ENCODE data around the gene ELAVL1. TPM values are rescaled to one million over a fixed set of nuclear protein-coding genes. Genes with fewer than 3 reads are reported as not detected.

Gene ELAVL1
- total and polyA plus RNA-seq, 9 of the 15 experiments (the other 6 are each of a cell fraction or from before 2014, with no cell fraction given), result 4.3 to 172 (median 69.2) TPM

DNA sequence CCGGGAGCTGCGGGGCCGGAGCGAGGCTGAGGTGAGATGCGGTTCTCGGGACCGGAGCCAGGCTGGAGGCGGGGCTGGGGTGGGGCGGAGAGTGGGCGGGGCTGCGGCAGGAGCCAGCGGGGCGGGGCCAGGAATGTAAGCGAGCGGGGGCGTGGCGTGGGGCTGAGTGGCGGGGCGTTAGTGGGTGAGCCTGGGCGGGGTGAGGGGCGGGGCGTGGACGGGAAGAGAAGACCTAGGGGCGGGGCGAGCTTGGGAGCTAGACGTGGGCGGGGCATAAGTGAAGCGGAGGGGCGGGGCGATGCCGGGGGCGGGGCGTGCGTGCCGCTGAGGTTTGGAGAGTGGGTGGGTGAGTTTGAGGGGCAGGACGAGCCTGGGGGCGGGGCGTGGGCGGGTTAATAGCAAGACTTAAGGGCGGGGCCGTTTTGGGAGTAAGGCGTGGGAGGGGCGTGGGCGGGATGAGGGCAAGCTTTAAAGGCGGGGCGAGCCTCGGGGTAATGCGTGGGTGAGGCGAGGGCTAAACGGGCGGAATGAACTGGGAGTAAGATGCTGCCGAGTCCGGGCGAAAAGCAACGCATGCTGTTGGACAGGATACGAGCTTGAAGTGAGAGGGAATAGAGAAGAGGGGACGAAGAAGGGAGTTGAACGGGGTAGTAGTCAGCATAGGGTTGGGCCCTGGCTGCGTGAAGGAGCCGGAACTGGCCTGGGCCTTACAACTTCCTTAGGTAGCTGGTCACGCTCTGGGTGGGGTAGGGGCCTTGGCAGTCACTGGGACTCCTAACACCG, 84.7 kb downstream of the ELAVL1 start:
- Histone ChIP-seq H4K20me1 (replicated peaks; ENCODE audit: control insufficient read depth, insufficient read depth, low read length) (peaks cover 10% of the 10 kb centered on the region; the same call in 1 of the 2 replicates), H3K36me3 (ENCODE audit: control insufficient read depth, insufficient read depth, low read length) (peaks cover 19% of the 10 kb centered on the region; the same call in 1 of the 3 replicates), H3K4me3 (peak overlapping the region; percentile 81), H3K9me3 (replicated peaks; ENCODE audit: control insufficient read depth, insufficient read depth, low read depth, low read length) (no peaks in the 10 kb centered on the region), H3K27ac (ENCODE audit: extremely low read depth, low read depth, low read length) (peak overlapping the region; percentile 89), H3K4me2 (ENCODE audit: insufficient read depth, low read length) (peak overlapping the region; percentile 98), H2AFZ (ENCODE audit: low read depth, low read length) (peak overlapping the region; percentile 90), H3K4me1 (replicated peaks in 1 of 2; ENCODE audit: control insufficient read depth in 2 of 2, insufficient read depth in 2 of 2, low read length in 2 of 2) (peaks cover 9 to 81% of the 10 kb centered on the region in 2 experiments), H3K27me3 (ENCODE audit: control insufficient read depth in 2 of 2, insufficient read depth in 2 of 2, low read length in 2 of 2) (no peaks in the 10 kb centered on the region), H3K9me1 (ENCODE audit: control insufficient read depth, insufficient read depth, low read length) (no peaks in the 10 kb centered on the region), H3K79me2 (ENCODE audit: control insufficient read depth, insufficient read depth, low read length) (peaks cover 14% of the 10 kb centered on the region), H3K9ac (ENCODE audit: insufficient read depth in 1 of 2, low read depth in 2 of 2, low read length in 2 of 2) (peak overlapping the region; percentile 80 to 93)
- in situ Hi-C loops (cut with MboI), result loop anchor here (5.0 kb wide), 1 partner anchor 68 kb away; no protein-coding TSS in a partner anchor
- peak; percentile 68 for ATAC-seq
- FAIRE-seq, result peak; percentile 81
- DNase-seq (ENCODE audit: extremely low read depth in 1 of 4, low spot score in 3 of 4), result peak; percentile 95 to 99 (median 97)
- intact Hi-C loops (cut with micrococcal nuclease), result loop anchor here (1.0 to 5.0 kb wide), 2 partner anchors 48 to 67 kb away; partner anchors contain the start of gene PRR36
- no TSS peak for BruUV-seq (replicated peaks)
- WGBS (ENCODE audit: insufficient coverage, low coverage, missing lambda C conversion rate), result 0% methylated on average over 15 of the region's 62 CpGs
- CTCF ChIA-PET (ENCODE audit: low intra/inter-chr PET ratio), result no interaction called here
- POLR2A ChIA-PET, result interaction anchor here (0.6 to 3.1 kb wide), 16 partner anchors 8 to 648 kb away, joined by 3 to 26 read pairs (median 4); partner anchors contain the start of genes ELAVL1, MAP2K7 and TIMM44
- no peak for TF ChIP-seq TAF9B (IDR thresholded peaks at IDR 0.05; ENCODE audit: partially characterized antibody)
- no peak for TF ChIP-seq SREBF1 (IDR thresholded peaks at IDR 0.05; ENCODE audit: borderline replicate concordance, low read depth, low read length)
- TF ChIP-seq STAT6 (CRISPR knock-in tag; IDR thresholded peaks at IDR 0.05), result no peak; the same call in 1 of the 2 replicates
- peak; percentile 67 for TF ChIP-seq ZFX (CRISPR knock-in tag; IDR thresholded peaks at IDR 0.05)
- TF ChIP-seq SMARCA4 (IDR thresholded peaks at IDR 0.05), result 0 out of 2 replicates have a peak, but pooled peaks have one; percentile 18
- no peak for TF ChIP-seq CCAR2 (IDR thresholded peaks at IDR 0.05; ENCODE audit: low read depth, low read length)
- TF ChIP-seq NR0B1 (IDR thresholded peaks at IDR 0.05; ENCODE audit: partially characterized antibody), result no peak
- TF ChIP-seq ELF4 (CRISPR knock-in tag; IDR thresholded peaks at IDR 0.05), result peak; percentile 86
- peak; percentile 76 for TF ChIP-seq E2F5 (CRISPR knock-in tag; IDR thresholded peaks at IDR 0.05)
- peak; percentile 39; the same call in 1 of the 2 replicates for TF ChIP-seq TFAP4 (CRISPR knock-in tag; IDR thresholded peaks at IDR 0.05; ENCODE audit: borderline replicate concordance)
- TF ChIP-seq POLR2AphosphoS5 (IDR thresholded peaks at IDR 0.05; ENCODE audit: control insufficient read depth, insufficient read depth, low read depth, low read length), result peak; percentile 68
- TF ChIP-seq ZNF124 (CRISPR knock-in tag; IDR thresholded peaks at IDR 0.05), result no peak
- peak; percentile 85 for TF ChIP-seq TEAD4 (IDR thresholded peaks at IDR 0.05; ENCODE audit: low read length)
- TF ChIP-seq TEAD4 (CRISPR knock-in tag; IDR thresholded peaks at IDR 0.05; ENCODE audit: borderline replicate concordance), result no peak
- no peak for TF ChIP-seq BRF1 (IDR thresholded peaks at IDR 0.05; ENCODE audit: borderline replicate concordance, extremely low read depth, insufficient read length)
